NCI-H146 treated with DMSO at 0.1 percent for 48 hours (cell line): Measurements from ENCODE around the gene WNT4.
A peak's percentile ranks its signal among the peaks of the same experiment; 100 is the strongest.

Experiments used
- DNase-seq: peaks from one replicate; lab custom pipeline; 2025; ENCODE audit not compliant: unreplicated experiment; lab: John Stamatoyannopoulos, UW

The WNT4 gene

GRCh38 chr1:22143065-22144033 lies at the start of gene WNT4:
WNT4 (minus strand) TSS chr1:22143097; CDS start chr1:22142922, 175 bp downstream.
- no peak for DNase-seq

GRCh38 chr1:22190731-22191130 lies 47.8 kb upstream of the WNT4 start:
- DNase-seq = no peak

- no peak for DNase-seq
Observed at GRCh38 chr1:22190251-22190650, 47.4 kb upstream of the WNT4 start.

- DNase-seq = no peak
Observed at GRCh38 chr1:22189619-22190018, 46.7 kb upstream of the WNT4 start.

- no peak for DNase-seq
Observed at GRCh38 chr1:22188914-22189313, 46.0 kb upstream of the WNT4 start.

GRCh38 chr1:22188436-22188835 lies 45.5 kb upstream of the WNT4 start:
- no peak for DNase-seq

- DNase-seq = no peak
Observed at GRCh38 chr1:22186311-22186710, 43.4 kb upstream of the WNT4 start.

- peak; percentile 61 for DNase-seq
Observed at GRCh38 chr1:22184892-22185612, 42.2 kb upstream of the WNT4 start.

GRCh38 chr1:22184454-22184853 lies 41.6 kb upstream of the WNT4 start:
- no peak for DNase-seq

GRCh38 chr1:22182715-22183114 lies 39.8 kb upstream of the WNT4 start:
- DNase-seq = no peak

- no peak for DNase-seq
Observed at GRCh38 chr1:22179197-22179803, 36.4 kb upstream of the WNT4 start.

- DNase-seq = no peak
Observed at GRCh38 chr1:22177354-22178003, 34.6 kb upstream of the WNT4 start.

- DNase-seq = no peak
Observed at GRCh38 chr1:22176258-22176657, 33.4 kb upstream of the WNT4 start.

- DNase-seq = no peak
Observed at GRCh38 chr1:22174446-22175220, 31.7 kb upstream of the WNT4 start.

- no peak for DNase-seq
Observed at GRCh38 chr1:22171951-22172715, 29.2 kb upstream of the WNT4 start.

GRCh38 chr1:22169816-22170215 lies 26.9 kb upstream of the WNT4 start:
- no peak for DNase-seq

GRCh38 chr1:22168412-22168973 lies 25.6 kb upstream of the WNT4 start:
- no peak for DNase-seq

GRCh38 chr1:22166439-22166838 lies 23.5 kb upstream of the WNT4 start:
- DNase-seq = no peak
